Liver (tissue), 9 donors: ENCODE results near the gene ASB2. TPM values are rescaled to one million over a fixed set of nuclear protein-coding genes. Genes with fewer than 3 reads are reported as not detected.

Experiments used
- DNase-seq: peaks from one replicate; pipeline ENCODE4 v3.0.0-alpha.2; 2017; ENCODE audit warnings: low spot score
- H3K27ac ChIP-seq, 2 donors: one replicate each; pipeline ENCODE4 v1.7.0; 2013; ENCODE audit warnings: inconsistent platforms in 2 of 2, low read length in 2 of 2, control low read depth in 1 of 2, low read depth in 1 of 2, mild to moderate bottlenecking in 1 of 2
- H3K27me3 ChIP-seq, 4 donors: one replicate each; pipeline versions ENCODE4 v1.6.1 to v1.7.0; 2013; ENCODE audit warnings: low read length in 3 of 4, inconsistent platforms in 1 of 4, mild to moderate bottlenecking in 1 of 4, moderate library complexity in 1 of 4; ENCODE audit not compliant: control insufficient read depth in 4 of 4, insufficient read depth in 4 of 4
- H3K36me3 ChIP-seq, 4 donors: one replicate each; pipeline versions ENCODE4 v1.6.1 to v1.7.0; 2013; ENCODE audit warnings: low read length in 3 of 4, mild to moderate bottlenecking in 3 of 4, low read depth in 1 of 4, moderate library complexity in 1 of 4; ENCODE audit not compliant: control insufficient read depth in 4 of 4, insufficient read depth in 3 of 4
- H3K4me1 ChIP-seq, 4 donors: one replicate each; pipeline versions ENCODE4 v1.6.1 to v1.7.0; 2013; ENCODE audit warnings: low read length in 3 of 4, mild to moderate bottlenecking in 3 of 4, moderate library complexity in 1 of 4; ENCODE audit not compliant: control insufficient read depth in 4 of 4, insufficient read depth in 4 of 4
- H3K4me3 ChIP-seq, 3 donors: one replicate each; pipeline versions ENCODE4 v1.6.1 to v1.7.0; 2013; ENCODE audit warnings: low read length in 3 of 3, control low read depth in 1 of 3, low read depth in 1 of 3, mild to moderate bottlenecking in 1 of 3
- H3K9ac ChIP-seq, 2 donors: one replicate each; pipeline ENCODE4 v1.7.0; 2013; ENCODE audit warnings: low read length in 2 of 2, mild to moderate bottlenecking in 2 of 2, moderate library complexity in 2 of 2, control low read depth in 1 of 2, low read depth in 1 of 2
- H3K9me3 ChIP-seq, 4 donors: one replicate each; pipeline versions ENCODE4 v1.6.1 to v1.7.0; 2013; ENCODE audit warnings: low read length in 3 of 4; ENCODE audit not compliant: control insufficient read depth in 4 of 4
- EGR1 ChIP-seq, 2 donors: IDR thresholded peaks; 2 replicates each; pipeline ENCODE4 v1.6.1; 2016 to 2018; ENCODE audit warnings: antibody characterized with exemption in 2 of 2, low read depth in 2 of 2
- FOXA1 ChIP-seq: IDR thresholded peaks from 2 replicates; pipeline ENCODE4 v1.6.1; 2016; ENCODE audit warnings: antibody characterized with exemption
- GABPA ChIP-seq, 2 donors: IDR thresholded peaks in 1 of 2; conservative IDR thresholded peaks in 1 of 2; 2 replicates each; pipeline ENCODE4 v1.6.1; 2016; ENCODE audit warnings: antibody characterized with exemption in 2 of 2, mild to moderate bottlenecking in 1 of 2, moderate library complexity in 1 of 2
- HNF4A ChIP-seq, 2 donors: conservative IDR thresholded peaks; 2 replicates each; pipeline ENCODE4 v1.6.1; 2016; ENCODE audit warnings: antibody characterized with exemption in 2 of 2, mild to moderate bottlenecking in 2 of 2
- HNF4G ChIP-seq: IDR thresholded peaks from 2 replicates; pipeline ENCODE4 v1.6.1; 2016; ENCODE audit warnings: antibody characterized with exemption
- JUND ChIP-seq, 2 donors: IDR thresholded peaks; 2 replicates each; pipeline ENCODE4 v1.6.1; 2016; ENCODE audit warnings: antibody characterized with exemption in 2 of 2
- NR2F2 ChIP-seq: IDR thresholded peaks from 2 replicates; pipeline ENCODE4 v1.6.1; 2016; ENCODE audit warnings: antibody characterized with exemption
- RAD21 ChIP-seq, 2 donors: IDR thresholded peaks; 2 replicates each; pipeline ENCODE4 v1.6.1; 2016; ENCODE audit warnings: antibody characterized with exemption in 2 of 2, mild to moderate bottlenecking in 2 of 2
- RXRA ChIP-seq, 2 donors: IDR thresholded peaks; 2 replicates each; pipeline ENCODE4 v1.6.1; 2017 to 2018; ENCODE audit warnings: antibody characterized with exemption in 2 of 2, mild to moderate bottlenecking in 1 of 2
- TAF1 ChIP-seq: conservative IDR thresholded peaks from 2 replicates; pipeline ENCODE4 v1.6.1; 2016; ENCODE audit warnings: antibody characterized with exemption, mild to moderate bottlenecking
- YY1 ChIP-seq: IDR thresholded peaks from 2 replicates; pipeline ENCODE4 v1.6.1; 2016; ENCODE audit warnings: antibody characterized with exemption, mild to moderate bottlenecking
- WGBS: extraction: QIAGEN DNeasy Blood & Tissue Kit; methylation state at CpG from one replicate; pipeline ENCODE4 v1.1.7; 2013; 5-methylcytosine and 5-hydroxymethylcytosine counted together
- polyA plus RNA-seq, 2 donors: library from polyadenylated mRNA; stranded (reverse) in 1 of 2; unstranded in 1 of 2; fragments of 200-250 nt in 1 of 2; fragments of >200 nt in 1 of 2; fragmentation: Nextera tagmentation in 1 of 2; extraction: Ambion mirVana in 1 of 2; gene quantifications; one replicate each; pipeline versions ENCODE4 v1.2.1 to v1.2.3, GENCODE V29; 2013 to 2015
- total RNA-seq, 2 donors: library from RNA; depleted of rRNA; stranded (reverse); fragments of >200 nt; gene quantifications; one replicate each; pipeline ENCODE4 v1.2.3, GENCODE V29; 2014
- TF ChIP-seq, protein P1 (sequence below): IDR thresholded peaks from 2 replicates; pipeline ENCODE4 v1.6.1; 2016; ENCODE audit warnings: antibody characterized with exemption
- TF ChIP-seq, protein P2 (sequence below): IDR thresholded peaks from 2 replicates; pipeline ENCODE4 v1.6.1; 2016; ENCODE audit warnings: antibody characterized with exemption
- TF ChIP-seq, protein P3 (sequence below): fragments of 150-350 bp; IDR thresholded peaks from 2 replicates; pipeline ENCODE4 v1.5.1; 2017; ENCODE audit warnings: improper control_type of control experiment, low read depth, low read length; ENCODE audit not compliant: missing input control
- TF ChIP-seq, protein P4 (sequence below): IDR thresholded peaks from 2 replicates; pipeline ENCODE4 v1.6.1; 2016; ENCODE audit warnings: antibody characterized with exemption
- TF ChIP-seq, protein P5 (sequence below): IDR thresholded peaks from 2 replicates; pipeline ENCODE4 v1.6.1; 2016; ENCODE audit warnings: antibody characterized with exemption, mild to moderate bottlenecking
- donor health status: healthy.
- donor health status: healthy.
- donor health status: healthy.
- donor health status: healthy.
- donor health status: healthy.

The ASB2 gene
- total and polyA plus RNA-seq, 4 donors: 0.18 to 0.56 (median 0.38) TPM

DNA sequence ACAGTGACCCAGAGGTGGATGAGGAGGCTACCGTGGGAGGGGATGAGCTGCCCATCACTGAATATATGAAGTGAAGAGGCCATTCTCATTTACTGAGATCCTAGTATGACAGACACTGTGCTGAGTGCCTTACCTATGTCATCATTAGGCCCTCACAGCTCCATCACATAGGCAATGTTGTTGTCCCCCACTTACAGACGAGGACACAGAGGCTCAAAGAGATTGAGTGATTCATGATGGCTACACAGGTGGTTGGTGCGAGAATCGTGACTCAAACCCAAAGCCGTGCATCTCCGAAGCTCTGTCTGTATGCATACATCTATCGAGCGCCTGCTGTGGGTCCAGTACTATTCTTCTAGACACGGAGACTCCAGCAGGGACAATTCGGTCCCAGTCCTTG lies 14.8 kb upstream of the ASB2 start:
- no peak for DNase-seq
- Histone ChIP-seq H3K9me3 (no peaks in the 10 kb centered on the region), H3K4me3 (no peak overlapping the region), H3K4me1 (no peaks in the 10 kb centered on the region), H3K9ac (no peak overlapping the region), H3K27me3 (no peaks in the 10 kb centered on the region), H3K27ac (no peak overlapping the region), H3K36me3 (no peaks in the 10 kb centered on the region)
- TF ChIP-seq HNF4A (conservative IDR thresholded peaks at IDR 0.05) (no peak), JUND (IDR thresholded peaks at IDR 0.05) (no peak), GABPA (IDR thresholded peaks at IDR 0.05 in 1 of 2, conservative IDR thresholded peaks at IDR 0.05 in 1 of 2) (no peak), RAD21 (IDR thresholded peaks at IDR 0.05) (no peak), YY1 (no peak), HNF4G (no peak), RXRA (IDR thresholded peaks at IDR 0.05) (no peak), TAF1 (no peak)
- TF ChIP-seq, protein P1, sequence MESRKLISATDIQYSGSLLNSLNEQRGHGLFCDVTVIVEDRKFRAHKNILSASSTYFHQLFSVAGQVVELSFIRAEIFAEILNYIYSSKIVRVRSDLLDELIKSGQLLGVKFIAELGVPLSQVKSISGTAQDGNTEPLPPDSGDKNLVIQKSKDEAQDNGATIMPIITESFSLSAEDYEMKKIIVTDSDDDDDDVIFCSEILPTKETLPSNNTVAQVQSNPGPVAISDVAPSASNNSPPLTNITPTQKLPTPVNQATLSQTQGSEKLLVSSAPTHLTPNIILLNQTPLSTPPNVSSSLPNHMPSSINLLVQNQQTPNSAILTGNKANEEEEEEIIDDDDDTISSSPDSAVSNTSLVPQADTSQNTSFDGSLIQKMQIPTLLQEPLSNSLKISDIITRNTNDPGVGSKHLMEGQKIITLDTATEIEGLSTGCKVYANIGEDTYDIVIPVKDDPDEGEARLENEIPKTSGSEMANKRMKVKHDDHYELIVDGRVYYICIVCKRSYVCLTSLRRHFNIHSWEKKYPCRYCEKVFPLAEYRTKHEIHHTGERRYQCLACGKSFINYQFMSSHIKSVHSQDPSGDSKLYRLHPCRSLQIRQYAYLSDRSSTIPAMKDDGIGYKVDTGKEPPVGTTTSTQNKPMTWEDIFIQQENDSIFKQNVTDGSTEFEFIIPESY: no peak
- TF ChIP-seq, protein P2, sequence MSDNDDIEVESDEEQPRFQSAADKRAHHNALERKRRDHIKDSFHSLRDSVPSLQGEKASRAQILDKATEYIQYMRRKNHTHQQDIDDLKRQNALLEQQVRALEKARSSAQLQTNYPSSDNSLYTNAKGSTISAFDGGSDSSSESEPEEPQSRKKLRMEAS: no peak
- TF ChIP-seq, protein P3, sequence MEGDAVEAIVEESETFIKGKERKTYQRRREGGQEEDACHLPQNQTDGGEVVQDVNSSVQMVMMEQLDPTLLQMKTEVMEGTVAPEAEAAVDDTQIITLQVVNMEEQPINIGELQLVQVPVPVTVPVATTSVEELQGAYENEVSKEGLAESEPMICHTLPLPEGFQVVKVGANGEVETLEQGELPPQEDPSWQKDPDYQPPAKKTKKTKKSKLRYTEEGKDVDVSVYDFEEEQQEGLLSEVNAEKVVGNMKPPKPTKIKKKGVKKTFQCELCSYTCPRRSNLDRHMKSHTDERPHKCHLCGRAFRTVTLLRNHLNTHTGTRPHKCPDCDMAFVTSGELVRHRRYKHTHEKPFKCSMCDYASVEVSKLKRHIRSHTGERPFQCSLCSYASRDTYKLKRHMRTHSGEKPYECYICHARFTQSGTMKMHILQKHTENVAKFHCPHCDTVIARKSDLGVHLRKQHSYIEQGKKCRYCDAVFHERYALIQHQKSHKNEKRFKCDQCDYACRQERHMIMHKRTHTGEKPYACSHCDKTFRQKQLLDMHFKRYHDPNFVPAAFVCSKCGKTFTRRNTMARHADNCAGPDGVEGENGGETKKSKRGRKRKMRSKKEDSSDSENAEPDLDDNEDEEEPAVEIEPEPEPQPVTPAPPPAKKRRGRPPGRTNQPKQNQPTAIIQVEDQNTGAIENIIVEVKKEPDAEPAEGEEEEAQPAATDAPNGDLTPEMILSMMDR: no peak
- TF ChIP-seq, protein P4, sequence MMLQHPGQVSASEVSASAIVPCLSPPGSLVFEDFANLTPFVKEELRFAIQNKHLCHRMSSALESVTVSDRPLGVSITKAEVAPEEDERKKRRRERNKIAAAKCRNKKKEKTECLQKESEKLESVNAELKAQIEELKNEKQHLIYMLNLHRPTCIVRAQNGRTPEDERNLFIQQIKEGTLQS: no peak
- TF ChIP-seq, protein P5, sequence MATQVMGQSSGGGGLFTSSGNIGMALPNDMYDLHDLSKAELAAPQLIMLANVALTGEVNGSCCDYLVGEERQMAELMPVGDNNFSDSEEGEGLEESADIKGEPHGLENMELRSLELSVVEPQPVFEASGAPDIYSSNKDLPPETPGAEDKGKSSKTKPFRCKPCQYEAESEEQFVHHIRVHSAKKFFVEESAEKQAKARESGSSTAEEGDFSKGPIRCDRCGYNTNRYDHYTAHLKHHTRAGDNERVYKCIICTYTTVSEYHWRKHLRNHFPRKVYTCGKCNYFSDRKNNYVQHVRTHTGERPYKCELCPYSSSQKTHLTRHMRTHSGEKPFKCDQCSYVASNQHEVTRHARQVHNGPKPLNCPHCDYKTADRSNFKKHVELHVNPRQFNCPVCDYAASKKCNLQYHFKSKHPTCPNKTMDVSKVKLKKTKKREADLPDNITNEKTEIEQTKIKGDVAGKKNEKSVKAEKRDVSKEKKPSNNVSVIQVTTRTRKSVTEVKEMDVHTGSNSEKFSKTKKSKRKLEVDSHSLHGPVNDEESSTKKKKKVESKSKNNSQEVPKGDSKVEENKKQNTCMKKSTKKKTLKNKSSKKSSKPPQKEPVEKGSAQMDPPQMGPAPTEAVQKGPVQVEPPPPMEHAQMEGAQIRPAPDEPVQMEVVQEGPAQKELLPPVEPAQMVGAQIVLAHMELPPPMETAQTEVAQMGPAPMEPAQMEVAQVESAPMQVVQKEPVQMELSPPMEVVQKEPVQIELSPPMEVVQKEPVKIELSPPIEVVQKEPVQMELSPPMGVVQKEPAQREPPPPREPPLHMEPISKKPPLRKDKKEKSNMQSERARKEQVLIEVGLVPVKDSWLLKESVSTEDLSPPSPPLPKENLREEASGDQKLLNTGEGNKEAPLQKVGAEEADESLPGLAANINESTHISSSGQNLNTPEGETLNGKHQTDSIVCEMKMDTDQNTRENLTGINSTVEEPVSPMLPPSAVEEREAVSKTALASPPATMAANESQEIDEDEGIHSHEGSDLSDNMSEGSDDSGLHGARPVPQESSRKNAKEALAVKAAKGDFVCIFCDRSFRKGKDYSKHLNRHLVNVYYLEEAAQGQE: no peak
- 86% methylated on average over 10 of the region's 10 CpGs for WGBS

DNA sequence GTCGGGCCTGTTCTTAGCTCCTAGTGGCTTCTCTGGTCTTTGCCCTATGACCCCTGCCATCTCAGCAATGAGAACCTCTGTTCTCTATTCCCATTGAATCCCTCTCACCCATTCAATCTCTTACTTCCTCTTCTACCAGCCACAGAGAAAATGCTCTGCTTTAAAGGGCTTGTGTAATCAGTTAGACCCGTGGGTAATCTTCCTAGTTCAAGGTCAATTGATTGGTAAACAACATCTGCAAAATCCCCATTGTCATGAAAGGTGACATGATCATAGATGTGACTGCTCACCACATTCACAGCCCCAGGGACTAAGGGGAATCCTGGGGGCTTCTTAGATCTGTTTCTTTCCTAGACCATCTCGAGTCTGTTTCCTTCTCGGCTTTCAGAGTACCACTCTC lies 13.6 kb upstream of the ASB2 start:
- 60% methylated on average over 4 of the region's 4 CpGs for WGBS
- Histone ChIP-seq H3K9me3 (no peaks in the 10 kb centered on the region), H3K4me3 (no peak overlapping the region), H3K27ac (no peak overlapping the region), H3K27me3 (no peaks in the 10 kb centered on the region), H3K4me1 (no peaks in the 10 kb centered on the region), H3K36me3 (no peaks in the 10 kb centered on the region), H3K9ac (no peak overlapping the region)
- DNase-seq: no peak
- no peak for TF ChIP-seq YY1
- no peak for TF ChIP-seq EGR1 (IDR thresholded peaks at IDR 0.05; ENCODE audit: low read depth in 2 of 2)
- TF ChIP-seq, protein P5: no peak
- TF ChIP-seq RXRA (IDR thresholded peaks at IDR 0.05): no peak
- no peak for TF ChIP-seq NR2F2
- TF ChIP-seq, protein P3: no peak
- TF ChIP-seq TAF1: no peak
- no peak for TF ChIP-seq FOXA1
